Fibroblast of skin of right biceps (primary cell): Measurements from ENCODE around the gene ALOX15.
"Not testable (repeated sequence)": the region's sequence is repeated elsewhere in the genome, so short reads cannot be mapped to it uniquely, and the experiment has no call there.

Experiments used
- DNase-seq: peaks from one replicate; pipeline ENCODE4 v3.0.0-alpha.2; 2013

Gene ALOX15

GRCh38 chr17:4645642-4646041 lies 4.2 kb upstream of the ALOX15 start:
- DNase-seq: no peak

- no peak for DNase-seq
Measured at GRCh38 chr17:4643676-4644075, 2.2 kb upstream of the ALOX15 start.

- DNase-seq: no peak
Measured at GRCh38 chr17:4642286-4642685, 808 bp upstream of the ALOX15 start.

- DNase-seq: not testable (repeated sequence)
Measured at GRCh38 chr17:4640569-4641188, 799 bp downstream of the ALOX15 start.

GRCh38 chr17:4639301-4640059 lies 2.0 kb downstream of the ALOX15 start:
- not testable (repeated sequence) for DNase-seq

GRCh38 chr17:4638766-4639165 lies 2.7 kb downstream of the ALOX15 start:
- DNase-seq: not testable (repeated sequence)

- DNase-seq: no peak
Measured at GRCh38 chr17:4636474-4637100, 4.9 kb downstream of the ALOX15 start.

GRCh38 chr17:4635823-4636375 lies 5.6 kb downstream of the ALOX15 start:
- no peak for DNase-seq

- no peak for DNase-seq
Measured at GRCh38 chr17:4634976-4635375, 6.5 kb downstream of the ALOX15 start.

- DNase-seq: no peak
Measured at GRCh38 chr17:4633643-4634042, 7.8 kb downstream of the ALOX15 start.

- no peak for DNase-seq
Measured at GRCh38 chr17:4632581-4632920, 8.9 kb downstream of the ALOX15 start.

- DNase-seq: peak; percentile 14
Measured at GRCh38 chr17:4631836-4632580, 9.5 kb downstream of the ALOX15 start.

- DNase-seq: no peak
Measured at GRCh38 chr17:4631431-4631830, 10.0 kb downstream of the ALOX15 start.

- DNase-seq: no peak
Measured at GRCh38 chr17:4626734-4627256, 14.7 kb downstream of the ALOX15 start.

GRCh38 chr17:4625181-4625617 lies 16.3 kb downstream of the ALOX15 start:
- DNase-seq: peak; percentile 22

GRCh38 chr17:4624451-4624911 lies 17.0 kb downstream of the ALOX15 start:
- peak; percentile 64 for DNase-seq

- peak; percentile 21 for DNase-seq
Measured at GRCh38 chr17:4623249-4623648, 18.2 kb downstream of the ALOX15 start.

GRCh38 chr17:4622375-4622774 lies 19.1 kb downstream of the ALOX15 start:
- no peak for DNase-seq

- no peak for DNase-seq
Measured at GRCh38 chr17:4620531-4621101, 20.9 kb downstream of the ALOX15 start.

GRCh38 chr17:4617590-4618351 lies 23.7 kb downstream of the ALOX15 start:
- DNase-seq: no peak

- no peak for DNase-seq
Measured at GRCh38 chr17:4617090-4617489, 24.4 kb downstream of the ALOX15 start.

GRCh38 chr17:4616476-4616875 lies 25.0 kb downstream of the ALOX15 start:
- DNase-seq: no peak
